Activated effector memory CD4-positive, alpha-beta T cell treated with Interleukin-2 at 50 U/mL for 16 hours (primary cell): Measurements from ENCODE around the gene COL6A3.

Experiments
- DNase-seq: peaks from one replicate; pipeline ENCODE4 v3.0.0-alpha.2; 2020

The COL6A3 gene, protein sequence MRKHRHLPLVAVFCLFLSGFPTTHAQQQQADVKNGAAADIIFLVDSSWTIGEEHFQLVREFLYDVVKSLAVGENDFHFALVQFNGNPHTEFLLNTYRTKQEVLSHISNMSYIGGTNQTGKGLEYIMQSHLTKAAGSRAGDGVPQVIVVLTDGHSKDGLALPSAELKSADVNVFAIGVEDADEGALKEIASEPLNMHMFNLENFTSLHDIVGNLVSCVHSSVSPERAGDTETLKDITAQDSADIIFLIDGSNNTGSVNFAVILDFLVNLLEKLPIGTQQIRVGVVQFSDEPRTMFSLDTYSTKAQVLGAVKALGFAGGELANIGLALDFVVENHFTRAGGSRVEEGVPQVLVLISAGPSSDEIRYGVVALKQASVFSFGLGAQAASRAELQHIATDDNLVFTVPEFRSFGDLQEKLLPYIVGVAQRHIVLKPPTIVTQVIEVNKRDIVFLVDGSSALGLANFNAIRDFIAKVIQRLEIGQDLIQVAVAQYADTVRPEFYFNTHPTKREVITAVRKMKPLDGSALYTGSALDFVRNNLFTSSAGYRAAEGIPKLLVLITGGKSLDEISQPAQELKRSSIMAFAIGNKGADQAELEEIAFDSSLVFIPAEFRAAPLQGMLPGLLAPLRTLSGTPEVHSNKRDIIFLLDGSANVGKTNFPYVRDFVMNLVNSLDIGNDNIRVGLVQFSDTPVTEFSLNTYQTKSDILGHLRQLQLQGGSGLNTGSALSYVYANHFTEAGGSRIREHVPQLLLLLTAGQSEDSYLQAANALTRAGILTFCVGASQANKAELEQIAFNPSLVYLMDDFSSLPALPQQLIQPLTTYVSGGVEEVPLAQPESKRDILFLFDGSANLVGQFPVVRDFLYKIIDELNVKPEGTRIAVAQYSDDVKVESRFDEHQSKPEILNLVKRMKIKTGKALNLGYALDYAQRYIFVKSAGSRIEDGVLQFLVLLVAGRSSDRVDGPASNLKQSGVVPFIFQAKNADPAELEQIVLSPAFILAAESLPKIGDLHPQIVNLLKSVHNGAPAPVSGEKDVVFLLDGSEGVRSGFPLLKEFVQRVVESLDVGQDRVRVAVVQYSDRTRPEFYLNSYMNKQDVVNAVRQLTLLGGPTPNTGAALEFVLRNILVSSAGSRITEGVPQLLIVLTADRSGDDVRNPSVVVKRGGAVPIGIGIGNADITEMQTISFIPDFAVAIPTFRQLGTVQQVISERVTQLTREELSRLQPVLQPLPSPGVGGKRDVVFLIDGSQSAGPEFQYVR (N-terminal part only)

DNA sequence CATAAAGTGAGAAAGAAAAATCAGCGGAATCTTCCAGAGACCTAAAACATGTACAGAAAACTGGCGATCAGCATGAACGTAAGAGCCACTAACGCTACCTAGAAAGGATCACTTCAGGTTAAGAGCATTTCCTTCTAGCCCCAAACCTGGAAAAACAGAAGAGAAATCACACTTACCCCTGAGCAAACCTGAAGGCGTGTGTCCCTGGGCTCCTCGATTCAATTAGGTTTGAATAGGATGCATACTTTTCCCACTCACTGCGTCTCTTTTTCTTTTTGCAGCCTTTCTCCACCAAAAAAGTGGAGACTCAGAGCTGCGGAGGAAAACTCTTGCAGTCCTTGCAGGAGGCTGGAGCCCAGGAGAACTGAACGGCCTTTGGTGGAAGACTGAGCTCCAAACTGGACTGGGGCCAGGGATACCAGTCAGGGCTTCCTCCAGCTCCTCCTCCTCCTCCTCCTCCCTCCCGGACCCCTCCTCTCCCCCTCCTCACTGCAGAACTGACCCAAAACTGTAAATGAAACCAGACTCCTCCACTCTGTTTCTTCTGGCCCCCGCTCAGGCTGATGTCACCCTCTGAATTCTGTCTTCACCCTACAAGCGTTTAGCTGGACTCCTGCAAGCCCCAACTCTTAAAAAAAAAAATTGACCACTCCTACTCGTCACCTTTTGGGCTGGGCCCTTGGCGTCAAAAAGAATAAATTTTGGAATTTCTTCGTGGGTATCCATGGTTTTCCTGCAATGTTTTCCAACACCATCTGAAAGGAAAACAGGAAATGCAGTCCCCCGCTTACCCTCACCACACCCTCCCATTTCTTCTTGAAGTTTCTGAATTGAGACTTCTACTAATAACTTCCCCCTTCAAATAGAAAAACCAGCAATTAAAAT is at the start of gene COL6A3:
Gene COL6A3 (minus strand): TSS at position 388 of the 885 bp plus-strand sequence. CDS start 17,347 bp downstream, outside the sequence.
- no peak for DNase-seq

DNA sequence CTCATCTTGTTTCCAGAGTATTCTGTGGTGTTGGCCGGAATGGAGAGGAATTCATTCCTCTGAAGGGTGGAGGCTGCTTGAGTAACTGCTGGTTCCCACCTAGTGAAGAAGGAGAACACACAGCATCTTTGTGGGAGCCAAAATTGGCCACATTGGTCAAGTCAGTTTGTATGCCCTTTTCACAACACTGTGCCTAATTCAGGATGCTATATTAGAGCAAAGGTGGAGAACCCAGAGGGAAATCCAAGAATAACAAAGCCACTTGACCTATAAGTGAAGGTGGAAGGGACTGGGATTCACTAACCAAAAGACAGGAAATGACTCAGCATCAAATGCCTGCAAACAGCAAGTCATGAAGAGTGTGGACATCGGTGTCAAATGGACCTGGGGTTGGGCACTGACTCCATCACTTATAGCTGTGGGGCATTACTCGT is 45.8 kb upstream of the COL6A3 start:
- no peak for DNase-seq

GRCh38 chr2:237459226-237459625 is 45.3 kb upstream of the COL6A3 start:
- DNase-seq, result no peak

- no peak for DNase-seq
Measured at GRCh38 chr2:237458519-237458918, 44.6 kb upstream of the COL6A3 start.

DNA sequence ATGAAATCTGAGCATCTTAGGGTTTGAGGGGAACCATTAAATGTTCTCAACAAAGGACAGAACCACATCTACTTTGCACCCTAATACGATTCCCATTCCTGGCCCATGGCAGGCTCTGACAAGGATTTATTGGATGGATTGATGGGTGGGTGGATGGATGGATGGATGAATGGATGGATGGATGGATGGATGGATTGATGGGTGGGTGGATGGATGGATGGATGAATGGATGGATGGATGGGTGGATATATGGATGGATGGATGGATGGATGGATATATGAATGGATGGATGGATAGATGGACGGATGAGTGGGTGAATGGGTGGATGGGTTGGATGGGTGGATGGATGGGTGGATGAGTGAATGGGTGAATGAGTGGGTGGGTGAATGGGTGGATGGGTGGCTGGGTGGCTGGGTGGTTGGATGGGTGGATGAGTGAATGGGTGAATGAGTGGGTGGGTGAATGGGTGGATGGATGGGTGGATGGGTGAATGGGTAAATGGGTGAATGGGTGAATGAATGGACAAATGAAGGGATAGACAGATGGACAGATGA is 43.5 kb upstream of the COL6A3 start:
- DNase-seq, result no peak

- DNase-seq, result no peak
Measured at GRCh38 chr2:237456200-237456843, 42.4 kb upstream of the COL6A3 start.

- no peak for DNase-seq
Measured at GRCh38 chr2:237455764-237456163, 41.8 kb upstream of the COL6A3 start.

DNA sequence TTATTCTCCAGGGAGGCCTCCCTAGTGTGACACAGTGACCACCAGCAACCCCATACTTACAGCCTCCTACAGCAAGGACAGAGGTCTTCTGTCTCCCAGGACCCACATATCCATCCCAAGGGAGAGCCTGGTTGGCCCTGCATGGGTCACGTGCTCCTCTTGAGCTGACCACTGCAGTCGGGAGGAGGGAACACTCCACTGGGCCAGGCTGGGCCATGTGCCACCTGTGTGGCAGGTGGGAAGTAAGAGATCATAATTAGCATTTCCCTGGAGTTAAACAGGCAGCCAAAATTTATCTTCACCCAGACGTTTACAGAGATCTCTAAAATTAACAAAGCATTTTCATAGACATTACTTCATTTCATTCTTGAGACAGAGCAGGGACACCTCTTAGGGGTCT is 39.7 kb upstream of the COL6A3 start:
- DNase-seq, result no peak

DNA sequence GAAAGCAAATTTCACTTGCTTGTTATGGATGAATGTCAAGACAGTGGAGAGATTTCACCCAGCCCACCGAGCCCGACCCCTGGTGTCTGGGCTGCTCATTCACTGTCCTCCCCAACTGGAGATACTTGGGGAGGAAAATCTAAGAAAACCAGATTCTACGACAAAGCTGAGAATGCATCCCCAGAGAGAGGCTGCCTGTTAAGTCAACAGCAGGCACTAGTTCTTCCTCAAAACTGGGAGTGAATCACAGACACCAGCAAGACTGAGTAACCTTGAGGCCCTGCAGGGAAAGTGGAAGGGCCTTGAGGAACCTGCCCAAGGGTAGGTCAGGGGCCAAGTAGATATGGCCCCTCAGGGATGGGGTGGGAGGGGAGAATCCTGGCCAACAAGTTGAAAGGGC is 38.9 kb upstream of the COL6A3 start:
- no peak for DNase-seq

- no peak for DNase-seq
Measured at GRCh38 chr2:237451643-237452469, 37.9 kb upstream of the COL6A3 start.

GRCh38 chr2:237450583-237450982 is 36.6 kb upstream of the COL6A3 start:
- no peak for DNase-seq

- DNase-seq, result no peak
Measured at GRCh38 chr2:237450108-237450507, 36.1 kb upstream of the COL6A3 start.

DNA sequence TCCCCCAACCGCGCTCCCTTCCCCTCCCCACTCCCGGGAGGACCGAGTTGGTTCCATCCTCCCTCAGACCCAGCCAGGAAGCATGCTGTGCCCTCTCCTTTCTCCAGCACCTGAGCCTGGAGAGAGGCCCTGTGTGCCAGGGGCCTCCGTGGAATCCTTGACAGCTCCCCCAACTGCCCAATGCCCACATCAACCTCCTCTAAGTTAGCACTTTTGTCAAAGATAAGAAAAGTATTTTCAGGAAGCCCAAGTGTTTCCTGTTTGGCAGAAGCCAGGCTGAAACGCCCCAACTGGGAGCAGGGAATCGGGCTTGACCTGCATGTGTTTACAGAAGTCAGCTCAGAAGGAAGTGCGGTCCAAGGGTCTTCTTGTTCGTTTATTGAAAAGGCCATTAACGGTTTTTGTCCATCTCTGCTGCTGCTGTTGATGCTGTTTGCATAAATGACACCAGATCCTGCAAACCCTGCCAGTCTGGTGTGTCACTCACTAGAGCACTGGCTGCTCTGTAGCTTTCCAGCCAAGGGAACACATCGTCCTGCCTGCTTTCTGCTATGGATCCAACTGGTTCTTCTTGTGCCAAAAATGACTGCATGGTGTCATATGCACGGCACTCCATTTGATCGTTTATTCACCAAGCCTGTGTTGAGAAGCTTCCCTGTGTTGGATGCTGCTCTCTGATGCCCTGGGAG is 35.4 kb upstream of the COL6A3 start:
- no peak for DNase-seq

DNA sequence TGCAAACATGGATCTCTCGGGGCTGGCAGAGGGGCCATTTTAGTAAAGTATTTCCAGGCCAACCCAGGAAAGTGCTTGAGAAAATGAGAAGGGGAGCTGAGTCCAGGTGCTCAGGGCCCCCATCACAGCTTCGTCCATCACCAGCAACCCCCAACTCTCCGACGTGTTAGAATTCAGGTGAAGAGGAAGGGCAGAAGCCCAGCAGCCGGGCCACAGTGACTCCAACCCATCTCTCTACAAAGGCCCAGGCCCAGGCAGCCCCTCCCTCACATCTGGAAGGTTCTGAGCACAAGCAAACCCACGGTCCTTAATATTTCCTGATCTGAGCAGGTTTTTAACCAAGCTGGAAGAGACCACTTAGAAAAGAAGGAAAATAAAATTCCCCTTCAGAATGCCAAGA is 34.7 kb upstream of the COL6A3 start:
- DNase-seq, result no peak

DNA sequence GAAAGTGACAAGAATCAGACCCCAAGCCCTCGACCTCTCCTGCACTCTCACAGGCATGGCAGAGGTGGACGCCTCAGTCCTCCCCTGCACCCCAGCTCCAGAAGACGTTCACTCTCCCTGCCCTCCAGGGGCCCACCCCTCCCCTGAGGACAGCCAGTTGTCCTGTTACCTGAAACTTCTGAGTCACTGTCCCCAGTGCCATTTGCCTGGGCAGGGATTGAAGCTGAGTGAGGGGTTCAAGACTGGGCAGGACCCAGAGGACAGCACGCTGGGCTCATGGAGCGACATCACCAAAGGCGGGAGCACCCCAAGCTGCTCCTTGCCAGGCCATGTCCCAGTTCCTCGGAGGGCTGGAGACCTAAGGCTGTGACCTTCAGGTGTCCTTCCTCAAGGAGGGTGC is 34.2 kb upstream of the COL6A3 start:
- no peak for DNase-seq

- no peak for DNase-seq
Measured at GRCh38 chr2:237447496-237447895, 33.5 kb upstream of the COL6A3 start.

DNA sequence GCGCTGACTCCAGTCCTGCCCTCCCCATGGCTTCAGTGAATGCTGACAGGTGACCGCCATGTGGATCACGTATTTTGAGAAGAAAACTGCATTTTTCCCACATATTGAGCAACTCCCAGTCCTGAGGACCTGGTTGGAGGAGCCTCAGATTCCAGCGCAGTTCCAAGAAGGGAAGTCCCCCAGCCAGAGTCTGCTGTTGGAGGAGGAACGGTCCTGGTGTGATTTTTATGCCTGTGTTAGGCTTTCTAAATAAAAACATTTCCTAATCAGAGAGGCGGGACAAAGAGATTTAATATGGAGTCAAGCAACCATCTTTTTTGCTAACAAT is 32.3 kb upstream of the COL6A3 start:
- DNase-seq, result no peak

DNA sequence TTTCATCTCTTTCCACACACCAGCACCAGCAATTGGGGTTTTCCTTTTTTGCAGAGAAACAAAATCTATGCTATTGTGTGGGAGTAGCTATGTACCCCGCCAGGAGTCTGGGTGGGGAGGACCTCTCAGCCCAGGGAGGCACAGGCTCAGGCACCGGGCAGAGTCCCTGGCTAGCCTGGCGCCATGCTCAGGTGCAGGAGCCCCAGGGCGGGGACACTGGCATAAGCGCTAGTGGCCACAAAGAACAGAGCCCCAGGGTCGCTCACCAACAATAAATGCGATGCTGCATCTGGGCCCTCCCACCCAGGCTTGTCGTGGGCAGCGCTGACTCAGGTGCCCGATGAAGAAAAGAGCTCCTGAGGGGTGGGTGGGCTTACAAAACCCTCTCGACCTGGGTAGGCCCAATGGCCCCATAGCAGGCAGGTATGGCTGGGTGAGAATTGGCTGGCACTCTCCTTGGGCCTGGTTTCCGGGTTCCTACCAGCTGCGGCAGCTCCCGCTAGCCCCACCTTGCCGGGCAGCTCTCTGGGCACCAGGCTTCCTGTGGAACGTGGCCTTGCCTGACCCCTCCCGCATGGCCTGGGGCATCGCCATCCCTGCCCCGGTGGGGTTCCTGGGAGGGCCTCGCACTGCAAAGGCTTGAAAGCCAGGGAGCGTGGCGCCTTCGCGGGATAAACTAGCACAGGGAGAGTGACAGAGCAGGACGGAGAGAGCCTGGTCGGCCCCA is 31.8 kb upstream of the COL6A3 start:
- DNase-seq, result no peak

GRCh38 chr2:237444071-237444470 is 30.1 kb upstream of the COL6A3 start:
- DNase-seq, result no peak
